Transverse colon (tissue), 4 donors: ENCODE data around the gene CDX1. TPM values are rescaled to one million over a fixed set of nuclear protein-coding genes. Genes with fewer than 3 reads are reported as not detected.

ENCODE experiments used
- DNase-seq: peaks from one replicate; pipeline ENCODE4 v3.0.0-alpha.2; 2019
- H3K27ac ChIP-seq, 4 donors: fragments of 200-600 bp; sonication (generic); 2 replicates each; pipeline ENCODE4 v1.5.1; 2016 to 2018; ENCODE audit warnings: inconsistent platforms in 4 of 4
- H3K27me3 ChIP-seq: fragments of 200-600 bp; sonication (generic); 2 replicates; pipeline ENCODE4 v1.5.1; 2017; ENCODE audit warnings: inconsistent platforms
- H3K36me3 ChIP-seq, 4 donors: fragments of 200-600 bp; sonication (generic); 2 replicates each; pipeline ENCODE4 v1.5.1; 2017 to 2019; ENCODE audit warnings: inconsistent platforms in 4 of 4
- H3K4me1 ChIP-seq, 4 donors: fragments of 200-600 bp; sonication (generic); 2 replicates each; pipeline ENCODE4 v1.5.1; 2017 to 2020; ENCODE audit warnings: inconsistent platforms in 4 of 4
- H3K4me3 ChIP-seq, 4 donors: fragments of 200-600 bp; sonication (generic); 1 replicate in 1 of 4; 2 replicates in 3 of 4; pipeline versions ENCODE4 v1.5.1 to v1.6.1; 2017 to 2019; ENCODE audit warnings: inconsistent platforms in 4 of 4
- H3K9me3 ChIP-seq, 2 donors: fragments of 200-600 bp; sonication (generic); 2 replicates each; pipeline ENCODE4 v1.5.1; 2017 to 2019; ENCODE audit warnings: inconsistent platforms in 2 of 2
- EP300 ChIP-seq: sonication (generic); formaldehyde crosslinking; IDR thresholded peaks from one replicate; pipeline ENCODE4 v1.6.1; 2017; ENCODE audit warnings: antibody characterized with exemption, low read depth
- POLR2A ChIP-seq: fragments of 450-650 bp; IDR thresholded peaks from one replicate; pipeline ENCODE4 v1.6.1; 2016; ENCODE audit warnings: antibody characterized with exemption, mild to moderate bottlenecking, moderate library complexity
- POLR2AphosphoS5 ChIP-seq, 3 donors: sonication (generic); formaldehyde crosslinking; IDR thresholded peaks; one replicate each; pipeline ENCODE4 v1.6.1; 2016; ENCODE audit warnings: antibody characterized with exemption in 3 of 3
- WGBS, 2 donors: methylation state at CpG; one replicate each; pipeline ENCODE4 v1.1.5; 2018; ENCODE audit warnings: low coverage in 1 of 2; 5-methylcytosine and 5-hydroxymethylcytosine counted together
- in situ Hi-C, 4 donors: fragments of 200-750 bp; cut with MboI; loops; one replicate each; pipeline versions ENCODE4 v1.15.0 to v1.15.1; 2017; ENCODE audit warnings: low sequenced_read_pairs in 3 of 4, low pct_ligation_motif_present in 1 of 4, low pct_unique_long_range_greater_than_20kb in 1 of 4
- intact Hi-C: fragments of 100-400 bp; cut with DNase I; formaldehyde crosslinking; loops from one replicate; pipeline ENCODE4 v1.15.1; 2023; ENCODE audit warnings: low total_unique reads
- total RNA-seq, 4 donors: library from RNA; depleted of rRNA; stranded (reverse); fragments of >200 nt; gene quantifications; one replicate each; pipeline ENCODE4 v1.1.0, GENCODE V29; 2016
- TF ChIP-seq, protein P1 (sequence below), 5 experiments: fragments of 200-600 bp in 3 of 5; fragments of 450-650 bp in 2 of 5; sonication (generic) in 3 of 5; IDR thresholded peaks; 1 replicate in 2 of 5; 2 replicates in 3 of 5; pipeline ENCODE4 v1.5.1; 2016 to 2017; ENCODE audit warnings: antibody characterized with exemption in 5 of 5, inconsistent platforms in 3 of 5, mild to moderate bottlenecking in 2 of 5, moderate library complexity in 1 of 5

CDX1 gene
- total RNA-seq, 4 donors from 2014 or later = 249 to 540 (median 360) TPM

DNA sequence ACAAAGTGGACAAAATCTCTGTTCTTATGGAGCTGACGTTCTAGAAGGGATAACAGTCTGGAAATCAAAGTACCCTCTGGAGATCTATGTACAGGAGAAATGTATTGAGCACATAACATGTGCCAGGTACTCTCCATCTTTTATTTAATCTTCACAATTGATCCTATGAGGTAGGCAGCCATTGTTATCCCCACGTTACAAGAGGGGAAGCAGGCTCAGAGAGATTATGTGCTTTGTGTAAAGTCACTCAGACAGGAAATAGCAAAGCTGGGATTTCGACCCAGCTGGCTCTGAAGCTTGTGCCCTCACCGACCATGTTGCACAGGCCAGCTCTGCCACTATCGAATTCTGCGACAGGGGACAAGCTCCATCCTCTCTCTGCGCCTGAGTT is 32.4 kb upstream of the CDX1 start:
- in situ Hi-C loops (loop anchor here in 2 of 4 donors (25.0 kb wide), 1 partner anchor 303 kb away; the partner anchor contains the start of gene RPS14 (in 2 of the 2)), intact Hi-C loops (no loop called here)
- whole genome bisulfite sequencing, 2 donors = 68 to 74% methylated on average over 4 to 7 of the region's 7 CpGs
- no peaks in the 10 kb centered on the region for H3K27me3 ChIP-seq
- no peak for DNase-seq
- TF ChIP-seq POLR2AphosphoS5 (IDR thresholded peaks at IDR 0.05) = no peak
- TF ChIP-seq, protein P1, sequence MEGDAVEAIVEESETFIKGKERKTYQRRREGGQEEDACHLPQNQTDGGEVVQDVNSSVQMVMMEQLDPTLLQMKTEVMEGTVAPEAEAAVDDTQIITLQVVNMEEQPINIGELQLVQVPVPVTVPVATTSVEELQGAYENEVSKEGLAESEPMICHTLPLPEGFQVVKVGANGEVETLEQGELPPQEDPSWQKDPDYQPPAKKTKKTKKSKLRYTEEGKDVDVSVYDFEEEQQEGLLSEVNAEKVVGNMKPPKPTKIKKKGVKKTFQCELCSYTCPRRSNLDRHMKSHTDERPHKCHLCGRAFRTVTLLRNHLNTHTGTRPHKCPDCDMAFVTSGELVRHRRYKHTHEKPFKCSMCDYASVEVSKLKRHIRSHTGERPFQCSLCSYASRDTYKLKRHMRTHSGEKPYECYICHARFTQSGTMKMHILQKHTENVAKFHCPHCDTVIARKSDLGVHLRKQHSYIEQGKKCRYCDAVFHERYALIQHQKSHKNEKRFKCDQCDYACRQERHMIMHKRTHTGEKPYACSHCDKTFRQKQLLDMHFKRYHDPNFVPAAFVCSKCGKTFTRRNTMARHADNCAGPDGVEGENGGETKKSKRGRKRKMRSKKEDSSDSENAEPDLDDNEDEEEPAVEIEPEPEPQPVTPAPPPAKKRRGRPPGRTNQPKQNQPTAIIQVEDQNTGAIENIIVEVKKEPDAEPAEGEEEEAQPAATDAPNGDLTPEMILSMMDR (IDR thresholded peaks at IDR 0.05) = no peak
- no peak for TF ChIP-seq POLR2A
- no peak for TF ChIP-seq EP300
- peaks cover 16 to 44% (median 35%) of the 10 kb centered on the region in 4 donors for H3K4me1 ChIP-seq
- H3K36me3 ChIP-seq = no peaks in the 10 kb centered on the region
- peak overlapping the region in 1 of 4 donors; percentile 41 for H3K27ac ChIP-seq
- no peak overlapping the region for H3K4me3 ChIP-seq
- no peaks in the 10 kb centered on the region for H3K9me3 ChIP-seq

GRCh38 chr5:150135557-150136304 is 30.8 kb upstream of the CDX1 start:
- no peaks in the 10 kb centered on the region for H3K36me3 ChIP-seq
- no peak for DNase-seq
- H3K4me3 ChIP-seq = no peak overlapping the region
- intact Hi-C loops (no loop called here), in situ Hi-C loops (loop anchor here in 2 of 4 donors (25.0 kb wide), 1 partner anchor 302 kb away; the partner anchor contains the start of gene RPS14 (in 2 of the 2))
- peaks cover 26 to 51% (median 37%) of the 10 kb centered on the region in 4 donors for H3K4me1 ChIP-seq
- WGBS, 2 donors = 77% methylated on average over 21 of the region's 21 CpGs; no CpG with 5 or more reads in 1 of the 2 donors
- H3K9me3 ChIP-seq = no peaks in the 10 kb centered on the region
- peak overlapping the region in 2 of 4 donors; percentile 20 to 89 for H3K27ac ChIP-seq
- TF ChIP-seq POLR2A = no peak
- TF ChIP-seq, protein P1 (IDR thresholded peaks at IDR 0.05) = no peak
- no peak for TF ChIP-seq EP300
- TF ChIP-seq POLR2AphosphoS5 (IDR thresholded peaks at IDR 0.05) = no peak
- no peaks in the 10 kb centered on the region for H3K27me3 ChIP-seq

GRCh38 chr5:150136305-150137167 is 30.0 kb upstream of the CDX1 start:
- no peaks in the 10 kb centered on the region for H3K27me3 ChIP-seq
- no peak for DNase-seq
- no peaks in the 10 kb centered on the region for H3K36me3 ChIP-seq
- peak overlapping the region; percentile 74 to 89 (median 81) for H3K27ac ChIP-seq
- 87% methylated on average over 16 of the region's 16 CpGs; no CpG with 5 or more reads in 1 of the 2 donors for WGBS, 2 donors
- peaks cover 28 to 57% (median 41%) of the 10 kb centered on the region in 4 donors for H3K4me1 ChIP-seq
- in situ Hi-C loops = loop anchor here in 2 of 4 donors (25.0 kb wide), 1 partner anchor 301 kb away; the partner anchor contains the start of gene RPS14 (in 2 of the 2)
- H3K4me3 ChIP-seq = no peak overlapping the region
- TF ChIP-seq POLR2AphosphoS5 (IDR thresholded peaks at IDR 0.05) (no peak), POLR2A (no peak), EP300 (no peak)
- TF ChIP-seq, protein P1 (IDR thresholded peaks at IDR 0.05) = no peak
- intact Hi-C loops = no loop called here
- H3K9me3 ChIP-seq = no peaks in the 10 kb centered on the region
